Measurements from ENCODE around the gene SGIP1.
"Not testable (repeated sequence)": the region's sequence is repeated elsewhere in the genome, so short reads cannot be mapped to it uniquely, and the experiment has no call there.

SGIP1 gene

GRCh38 chr1:66729523-66729922 is 195.6 kb downstream of the SGIP1 start:
- no peak overlapping the region for H3K4me3 ChIP-seq (ENCODE audit: low read depth, low read length)
- TF ChIP-seq CTCF (IDR thresholded peaks at IDR 0.05; ENCODE audit: low read depth, low read length, missing control alignments), result no peak
- no peak for DNase-seq (ENCODE audit: low read depth)

GRCh38 chr1:66730462-66730861 is 196.5 kb downstream of the SGIP1 start:
- no peak for TF ChIP-seq CTCF (IDR thresholded peaks at IDR 0.05; ENCODE audit: low read depth, low read length, missing control alignments)
- no peak for DNase-seq (ENCODE audit: low read depth)
- H3K4me3 ChIP-seq (ENCODE audit: low read depth, low read length), result no peak overlapping the region

- no peak for TF ChIP-seq CTCF (IDR thresholded peaks at IDR 0.05; ENCODE audit: low read depth, low read length, missing control alignments)
- no peak for DNase-seq (ENCODE audit: low read depth)
- H3K4me3 ChIP-seq (ENCODE audit: low read depth, low read length), result no peak overlapping the region
Observed at GRCh38 chr1:66731170-66731865, 197.4 kb downstream of the SGIP1 start.

GRCh38 chr1:66732407-66733166 is 198.6 kb downstream of the SGIP1 start:
- no peak for DNase-seq (ENCODE audit: low read depth)
- no peak overlapping the region for H3K4me3 ChIP-seq (ENCODE audit: low read depth, low read length)
- TF ChIP-seq CTCF (IDR thresholded peaks at IDR 0.05; ENCODE audit: low read depth, low read length, missing control alignments), result no peak

- DNase-seq (ENCODE audit: low read depth), result no peak
- no peak overlapping the region for H3K4me3 ChIP-seq (ENCODE audit: low read depth, low read length)
- TF ChIP-seq CTCF (IDR thresholded peaks at IDR 0.05; ENCODE audit: low read depth, low read length, missing control alignments), result peak; percentile 26
Observed at GRCh38 chr1:66733348-66734017, 199.5 kb downstream of the SGIP1 start.

GRCh38 chr1:66734531-66734930 is 200.6 kb downstream of the SGIP1 start:
- H3K4me3 ChIP-seq (ENCODE audit: low read depth, low read length); DNase-seq (ENCODE audit: low read depth): not testable (repeated sequence)

GRCh38 chr1:66737836-66738235 is 203.9 kb downstream of the SGIP1 start:
- H3K4me3 ChIP-seq (ENCODE audit: low read depth, low read length), result no peak overlapping the region
- no peak for TF ChIP-seq CTCF (IDR thresholded peaks at IDR 0.05; ENCODE audit: low read depth, low read length, missing control alignments)

More at GRCh38 chr1:66737836-66738235, 203.9 kb downstream of the SGIP1 start:
- DNase-seq (ENCODE audit: low read depth), result no peak
